ENCODE measurements around the gene CSF3.
"Not testable (repeated sequence)": the region's sequence is repeated elsewhere in the genome, so short reads cannot be mapped to it uniquely, and the experiment has no call there.

CSF3 gene

GRCh38 chr17:39999067-39999466, 16.2 kb upstream of the CSF3 start:
- no peaks in the 10 kb centered on the region for H3K4me1 ChIP-seq (ENCODE audit: insufficient read depth, insufficient read length)
- DNase-seq (ENCODE audit: low read depth, low spot score), result no peak
- no peak overlapping the region for H3K9ac ChIP-seq (ENCODE audit: insufficient read length, low read depth)
- H3K36me3 ChIP-seq (ENCODE audit: insufficient read depth, insufficient read length, low read length), result peaks cover 44% of the 10 kb centered on the region
- H3K9me3 ChIP-seq (ENCODE audit: insufficient read depth, low read length), result no peaks in the 10 kb centered on the region
- H3K27me3 ChIP-seq (ENCODE audit: insufficient read depth, insufficient read length), result no peaks in the 10 kb centered on the region
- H3K4me3 ChIP-seq (ENCODE audit: insufficient read length, low read depth), result no peak overlapping the region
- TF ChIP-seq YY1 (IDR thresholded peaks at IDR 0.05; ENCODE audit: insufficient read depth, insufficient read length) (no peak), SUZ12 (IDR thresholded peaks at IDR 0.05; ENCODE audit: extremely low read depth, insufficient read depth, insufficient read length) (no peak), ZNF274 (IDR thresholded peaks at IDR 0.05; ENCODE audit: low read depth, low read length) (no peak)

GRCh38 chr17:40000161-40000560, 15.1 kb upstream of the CSF3 start:
- H3K27me3 ChIP-seq (ENCODE audit: insufficient read depth, insufficient read length), result no peaks in the 10 kb centered on the region
- no peaks in the 10 kb centered on the region for H3K4me1 ChIP-seq (ENCODE audit: insufficient read depth, insufficient read length)
- H3K9ac ChIP-seq (ENCODE audit: insufficient read length, low read depth), result no peak overlapping the region
- no peaks in the 10 kb centered on the region for H3K9me3 ChIP-seq (ENCODE audit: insufficient read depth, low read length)
- H3K4me3 ChIP-seq (ENCODE audit: insufficient read length, low read depth), result no peak overlapping the region
- TF ChIP-seq SUZ12 (IDR thresholded peaks at IDR 0.05; ENCODE audit: extremely low read depth, insufficient read depth, insufficient read length), result no peak
- no peak for DNase-seq (ENCODE audit: low read depth, low spot score)
- H3K36me3 ChIP-seq (ENCODE audit: insufficient read depth, insufficient read length, low read length), result peaks cover 33% of the 10 kb centered on the region

GRCh38 chr17:40001335-40001734, 13.9 kb upstream of the CSF3 start:
- not testable (repeated sequence) for H3K9me3 ChIP-seq (ENCODE audit: insufficient read depth, low read length); DNase-seq (ENCODE audit: low read depth, low spot score)

GRCh38 chr17:40004072-40004471, 11.2 kb upstream of the CSF3 start:
- no peaks in the 10 kb centered on the region for H3K9me3 ChIP-seq (ENCODE audit: insufficient read depth, low read length)
- no peak overlapping the region for H3K4me3 ChIP-seq (ENCODE audit: insufficient read length, low read depth)
- no peak for DNase-seq (ENCODE audit: low read depth, low spot score)
- TF ChIP-seq YY1 (IDR thresholded peaks at IDR 0.05; ENCODE audit: insufficient read depth, insufficient read length) (no peak), ZNF274 (IDR thresholded peaks at IDR 0.05; ENCODE audit: low read depth, low read length) (no peak), SUZ12 (IDR thresholded peaks at IDR 0.05; ENCODE audit: extremely low read depth, insufficient read depth, insufficient read length) (no peak)
- no peaks in the 10 kb centered on the region for H3K36me3 ChIP-seq (ENCODE audit: insufficient read depth, insufficient read length, low read length)
- H3K4me1 ChIP-seq (ENCODE audit: insufficient read depth, insufficient read length), result no peaks in the 10 kb centered on the region
- no peak overlapping the region for H3K9ac ChIP-seq (ENCODE audit: insufficient read length, low read depth)
- H3K27me3 ChIP-seq (ENCODE audit: insufficient read depth, insufficient read length), result no peaks in the 10 kb centered on the region

More at GRCh38 chr17:40001335-40001734, 13.9 kb upstream of the CSF3 start:
- not testable (repeated sequence) for H3K4me3 ChIP-seq (ENCODE audit: insufficient read length, low read depth); H3K4me1 ChIP-seq (ENCODE audit: insufficient read depth, insufficient read length); H3K9ac ChIP-seq (ENCODE audit: insufficient read length, low read depth); H3K27me3 ChIP-seq (ENCODE audit: insufficient read depth, insufficient read length)
- H3K36me3 ChIP-seq (ENCODE audit: insufficient read depth, insufficient read length, low read length), result peaks cover 22% of the 10 kb centered on the region

GRCh38 chr17:40004712-40005111, 10.5 kb upstream of the CSF3 start:
- Histone ChIP-seq H3K27me3 (ENCODE audit: insufficient read depth, insufficient read length) (no peaks in the 10 kb centered on the region), H3K9ac (ENCODE audit: insufficient read length, low read depth) (no peak overlapping the region), H3K4me1 (ENCODE audit: insufficient read depth, insufficient read length) (no peaks in the 10 kb centered on the region), H3K36me3 (ENCODE audit: insufficient read depth, insufficient read length, low read length) (no peaks in the 10 kb centered on the region), H3K4me3 (ENCODE audit: insufficient read length, low read depth) (no peak overlapping the region), H3K9me3 (ENCODE audit: insufficient read depth, low read length) (no peaks in the 10 kb centered on the region)
- DNase-seq (ENCODE audit: low read depth, low spot score), result no peak
- TF ChIP-seq YY1 (IDR thresholded peaks at IDR 0.05; ENCODE audit: insufficient read depth, insufficient read length) (no peak), SUZ12 (IDR thresholded peaks at IDR 0.05; ENCODE audit: extremely low read depth, insufficient read depth, insufficient read length) (no peak), ZNF274 (IDR thresholded peaks at IDR 0.05; ENCODE audit: low read depth, low read length) (no peak)

- Histone ChIP-seq H3K4me3 (ENCODE audit: insufficient read length, low read depth) (no peak overlapping the region), H3K36me3 (ENCODE audit: insufficient read depth, insufficient read length, low read length) (no peaks in the 10 kb centered on the region)
Observed at GRCh38 chr17:40005520-40005919, 9.7 kb upstream of the CSF3 start.

GRCh38 chr17:40010946-40011500, 4.2 kb upstream of the CSF3 start:
- DNase-seq (ENCODE audit: low read depth, low spot score); H3K4me3 ChIP-seq (ENCODE audit: insufficient read length, low read depth); H3K27me3 ChIP-seq (ENCODE audit: insufficient read depth, insufficient read length); H3K9me3 ChIP-seq (ENCODE audit: insufficient read depth, low read length); H3K9ac ChIP-seq (ENCODE audit: insufficient read length, low read depth); H3K36me3 ChIP-seq (ENCODE audit: insufficient read depth, insufficient read length, low read length): not testable (repeated sequence)
- H3K4me1 ChIP-seq (ENCODE audit: insufficient read depth, insufficient read length), result peaks cover 10% of the 10 kb centered on the region

More at GRCh38 chr17:40005520-40005919, 9.7 kb upstream of the CSF3 start:
- TF ChIP-seq SUZ12 (IDR thresholded peaks at IDR 0.05; ENCODE audit: extremely low read depth, insufficient read depth, insufficient read length) (no peak), YY1 (IDR thresholded peaks at IDR 0.05; ENCODE audit: insufficient read depth, insufficient read length) (no peak), ZNF274 (IDR thresholded peaks at IDR 0.05; ENCODE audit: low read depth, low read length) (no peak)
- H3K9ac ChIP-seq (ENCODE audit: insufficient read length, low read depth), result no peak overlapping the region
- no peaks in the 10 kb centered on the region; the same call in 1 of the 2 replicates for H3K9me3 ChIP-seq (ENCODE audit: insufficient read depth, low read length)
- H3K4me1 ChIP-seq (ENCODE audit: insufficient read depth, insufficient read length), result no peaks in the 10 kb centered on the region
- H3K27me3 ChIP-seq (ENCODE audit: insufficient read depth, insufficient read length), result no peaks in the 10 kb centered on the region
- no peak for DNase-seq (ENCODE audit: low read depth, low spot score)

- peaks cover 12% of the 10 kb centered on the region for H3K4me1 ChIP-seq (ENCODE audit: insufficient read depth, insufficient read length)
- not testable (repeated sequence) for H3K27me3 ChIP-seq (ENCODE audit: insufficient read depth, insufficient read length); DNase-seq (ENCODE audit: low read depth, low spot score); H3K4me3 ChIP-seq (ENCODE audit: insufficient read length, low read depth); H3K36me3 ChIP-seq (ENCODE audit: insufficient read depth, insufficient read length, low read length); H3K9ac ChIP-seq (ENCODE audit: insufficient read length, low read depth); H3K9me3 ChIP-seq (ENCODE audit: insufficient read depth, low read length)
Observed at GRCh38 chr17:40012017-40012647, 3.1 kb upstream of the CSF3 start.

Data from NT2/D1 (cell line).